ENCODE data around the gene PSMD7.
"Not testable (repeated sequence)": the region's sequence is repeated elsewhere in the genome, so short reads cannot be mapped to it uniquely, and the experiment has no call there.

PSMD7 gene

GRCh38 chr16:74325641-74326040 lies 29.0 kb downstream of the PSMD7 start:
- Histone ChIP-seq H3K36me3 (ENCODE audit: control insufficient read depth, insufficient read depth, low read length) (peaks cover 4% of the 10 kb centered on the region), H3K9ac (ENCODE audit: low read length) (no peak overlapping the region), H3K4me1 (ENCODE audit: control insufficient read depth, insufficient read depth, low read length) (no peaks in the 10 kb centered on the region), H3K27me3 (ENCODE audit: control insufficient read depth, insufficient read depth, low read length) (no peaks in the 10 kb centered on the region), H3K4me3 (ENCODE audit: low read length) (no peak overlapping the region), H3K27ac (ENCODE audit: low read depth, low read length) (no peak overlapping the region)

- not testable (repeated sequence) for H3K4me1 ChIP-seq (ENCODE audit: control insufficient read depth, insufficient read depth, low read length); H3K9ac ChIP-seq (ENCODE audit: low read length); H3K36me3 ChIP-seq (ENCODE audit: control insufficient read depth, insufficient read depth, low read length); H3K4me3 ChIP-seq (ENCODE audit: low read length); H3K27ac ChIP-seq (ENCODE audit: low read depth, low read length); H3K27me3 ChIP-seq (ENCODE audit: control insufficient read depth, insufficient read depth, low read length)
Measured at GRCh38 chr16:74328346-74328745, 31.7 kb downstream of the PSMD7 start.

- H3K4me1 ChIP-seq (ENCODE audit: control insufficient read depth, insufficient read depth, low read length); H3K9ac ChIP-seq (ENCODE audit: low read length); H3K27ac ChIP-seq (ENCODE audit: low read depth, low read length); H3K27me3 ChIP-seq (ENCODE audit: control insufficient read depth, insufficient read depth, low read length); H3K4me3 ChIP-seq (ENCODE audit: low read length); H3K36me3 ChIP-seq (ENCODE audit: control insufficient read depth, insufficient read depth, low read length): not testable (repeated sequence)
Measured at GRCh38 chr16:74332469-74332868, 35.9 kb downstream of the PSMD7 start.

GRCh38 chr16:74337506-74337905 lies 40.9 kb downstream of the PSMD7 start:
- not testable (repeated sequence) for H3K4me1 ChIP-seq (ENCODE audit: control insufficient read depth, insufficient read depth, low read length); H3K9ac ChIP-seq (ENCODE audit: low read length); H3K36me3 ChIP-seq (ENCODE audit: control insufficient read depth, insufficient read depth, low read length)

GRCh38 chr16:74339226-74339625 lies 42.6 kb downstream of the PSMD7 start:
- H3K9ac ChIP-seq (ENCODE audit: low read length); H3K27me3 ChIP-seq (ENCODE audit: control insufficient read depth, insufficient read depth, low read length); H3K27ac ChIP-seq (ENCODE audit: low read depth, low read length); H3K4me1 ChIP-seq (ENCODE audit: control insufficient read depth, insufficient read depth, low read length); H3K4me3 ChIP-seq (ENCODE audit: low read length): not testable (repeated sequence)
- H3K36me3 ChIP-seq (ENCODE audit: control insufficient read depth, insufficient read depth, low read length): peaks cover 11% of the 10 kb centered on the region

More at GRCh38 chr16:74337506-74337905, 40.9 kb downstream of the PSMD7 start:
- not testable (repeated sequence) for H3K4me3 ChIP-seq (ENCODE audit: low read length); H3K27me3 ChIP-seq (ENCODE audit: control insufficient read depth, insufficient read depth, low read length); H3K27ac ChIP-seq (ENCODE audit: low read depth, low read length)

- H3K36me3 ChIP-seq (ENCODE audit: control insufficient read depth, insufficient read depth, low read length): peaks cover 13% of the 10 kb centered on the region
- not testable (repeated sequence) for H3K4me3 ChIP-seq (ENCODE audit: low read length); H3K4me1 ChIP-seq (ENCODE audit: control insufficient read depth, insufficient read depth, low read length); H3K27me3 ChIP-seq (ENCODE audit: control insufficient read depth, insufficient read depth, low read length); H3K9ac ChIP-seq (ENCODE audit: low read length); H3K27ac ChIP-seq (ENCODE audit: low read depth, low read length)
Measured at GRCh38 chr16:74353038-74353437, 56.4 kb downstream of the PSMD7 start.
